ENCODE measurements around the gene BNIP1. TPM values are rescaled to one million over a fixed set of nuclear protein-coding genes. Genes with fewer than 3 reads are reported as not detected.

The BNIP1 gene
- total and polyA plus RNA-seq, 2 donors (not counting 1 experiment from before 2014, with no cell fraction given), result 23.5 to 23.9 TPM

- Histone ChIP-seq H3K27ac (ENCODE audit: insufficient read depth, low read length) (no peak overlapping the region), H3K27me3 (ENCODE audit: control insufficient read depth, insufficient read depth, low read length) (peaks cover 6% of the 10 kb centered on the region), H3K36me3 (ENCODE audit: control insufficient read depth, insufficient read depth, low read length) (no peaks in the 10 kb centered on the region), H4K20me1 (ENCODE audit: control insufficient read depth, extremely low read depth, insufficient read depth, low read length) (no peaks in the 10 kb centered on the region), H3K9ac (ENCODE audit: insufficient read depth, low read length) (no peak overlapping the region), H3K4me1 (ENCODE audit: control insufficient read depth, extremely low read depth, insufficient read depth, low read length) (no peaks in the 10 kb centered on the region), H3K79me2 (ENCODE audit: control insufficient read depth, insufficient read depth, low read length) (no peaks in the 10 kb centered on the region), H2AFZ (ENCODE audit: low read length) (no peak overlapping the region), H3K4me2 (ENCODE audit: extremely low read depth, insufficient read depth, low read length) (no peak overlapping the region), H3K4me3 (replicated peaks in 1 of 4; ENCODE audit: control extremely low read depth in 1 of 4, insufficient read depth in 1 of 4, low read depth in 3 of 4, low read length in 4 of 4) (no peak overlapping the region), H3K9me3 (ENCODE audit: control insufficient read depth, insufficient read depth, low read depth, low read length) (no peaks in the 10 kb centered on the region)
- no peak for TF ChIP-seq EZH2 (IDR thresholded peaks at IDR 0.05; ENCODE audit: low read length, missing control alignments)
- TF ChIP-seq, protein P1, sequence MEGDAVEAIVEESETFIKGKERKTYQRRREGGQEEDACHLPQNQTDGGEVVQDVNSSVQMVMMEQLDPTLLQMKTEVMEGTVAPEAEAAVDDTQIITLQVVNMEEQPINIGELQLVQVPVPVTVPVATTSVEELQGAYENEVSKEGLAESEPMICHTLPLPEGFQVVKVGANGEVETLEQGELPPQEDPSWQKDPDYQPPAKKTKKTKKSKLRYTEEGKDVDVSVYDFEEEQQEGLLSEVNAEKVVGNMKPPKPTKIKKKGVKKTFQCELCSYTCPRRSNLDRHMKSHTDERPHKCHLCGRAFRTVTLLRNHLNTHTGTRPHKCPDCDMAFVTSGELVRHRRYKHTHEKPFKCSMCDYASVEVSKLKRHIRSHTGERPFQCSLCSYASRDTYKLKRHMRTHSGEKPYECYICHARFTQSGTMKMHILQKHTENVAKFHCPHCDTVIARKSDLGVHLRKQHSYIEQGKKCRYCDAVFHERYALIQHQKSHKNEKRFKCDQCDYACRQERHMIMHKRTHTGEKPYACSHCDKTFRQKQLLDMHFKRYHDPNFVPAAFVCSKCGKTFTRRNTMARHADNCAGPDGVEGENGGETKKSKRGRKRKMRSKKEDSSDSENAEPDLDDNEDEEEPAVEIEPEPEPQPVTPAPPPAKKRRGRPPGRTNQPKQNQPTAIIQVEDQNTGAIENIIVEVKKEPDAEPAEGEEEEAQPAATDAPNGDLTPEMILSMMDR (conservative IDR thresholded peaks at IDR 0.05 in 1 of 2, IDR thresholded peaks at IDR 0.05 in 1 of 2; ENCODE audit: low read depth in 1 of 2, low read length in 2 of 2), result no peak
- no peak for DNase-seq (ENCODE audit: low read depth in 2 of 2)
Measured at GRCh38 chr5:173211284-173211683, 67.0 kb downstream of the BNIP1 start.

GRCh38 chr5:173213236-173213933, 69.1 kb downstream of the BNIP1 start:
- Histone ChIP-seq H2AFZ (ENCODE audit: low read length) (no peak overlapping the region), H3K4me2 (ENCODE audit: extremely low read depth, insufficient read depth, low read length) (no peak overlapping the region), H3K9me3 (ENCODE audit: control insufficient read depth, insufficient read depth, low read depth, low read length) (no peaks in the 10 kb centered on the region), H3K27ac (ENCODE audit: insufficient read depth, low read length) (no peak overlapping the region), H3K27me3 (ENCODE audit: control insufficient read depth, insufficient read depth, low read length) (peaks cover 2% of the 10 kb centered on the region), H3K4me3 (replicated peaks in 1 of 4; ENCODE audit: control extremely low read depth in 1 of 4, insufficient read depth in 1 of 4, low read depth in 3 of 4, low read length in 4 of 4) (no peak overlapping the region), H3K79me2 (ENCODE audit: control insufficient read depth, insufficient read depth, low read length) (no peaks in the 10 kb centered on the region), H3K4me1 (ENCODE audit: control insufficient read depth, extremely low read depth, insufficient read depth, low read length) (no peaks in the 10 kb centered on the region), H3K36me3 (ENCODE audit: control insufficient read depth, insufficient read depth, low read length) (no peaks in the 10 kb centered on the region), H3K9ac (ENCODE audit: insufficient read depth, low read length) (no peak overlapping the region), H4K20me1 (ENCODE audit: control insufficient read depth, extremely low read depth, insufficient read depth, low read length) (no peaks in the 10 kb centered on the region)
- TF ChIP-seq EZH2 (IDR thresholded peaks at IDR 0.05; ENCODE audit: low read length, missing control alignments), result no peak
- TF ChIP-seq, protein P1 (conservative IDR thresholded peaks at IDR 0.05 in 1 of 2, IDR thresholded peaks at IDR 0.05 in 1 of 2; ENCODE audit: low read depth in 1 of 2, low read length in 2 of 2), result no peak
- no peak for DNase-seq (ENCODE audit: low read depth in 2 of 2)

Other genes with a start within 250 kb of the BNIP1 start
- gene RPL26L1, start 185.1 kb upstream of the BNIP1 start, total RNA-seq, result 47.1 and 50.1 TPM in 2 replicates
- 98.1 and 144 TPM in 2 replicates for gene RPL26L1, start 185.1 kb upstream of the BNIP1 start, polyA plus RNA-seq
- gene ATP6V0E1, start 160.8 kb upstream of the BNIP1 start, total RNA-seq, result 293 and 377 TPM in 2 replicates
- 595 and 635 TPM in 2 replicates for gene ATP6V0E1, start 160.8 kb upstream of the BNIP1 start, polyA plus RNA-seq
- 25.2 and 38.8 TPM in 2 replicates for gene CREBRF, start 88.2 kb upstream of the BNIP1 start, total RNA-seq
- 9.1 and 14.4 TPM in 2 replicates for gene CREBRF, start 88.2 kb upstream of the BNIP1 start, polyA plus RNA-seq
- gene NKX2-5, start 90.7 kb downstream of the BNIP1 start, total RNA-seq, result not detected in 2 replicates
- gene NKX2-5, start 90.7 kb downstream of the BNIP1 start, polyA plus RNA-seq, result not detected in 2 replicates
- 110 and 299 TPM in 2 replicates for gene STC2, start 183.9 kb downstream of the BNIP1 start, total RNA-seq
- gene STC2, start 183.9 kb downstream of the BNIP1 start, polyA plus RNA-seq, result 93.9 and 112 TPM in 2 replicates

All from fibroblast of lung (primary cell).